Natural killer cell (primary cell): ENCODE results near the gene ECE1. TPM values are rescaled to one million over a fixed set of nuclear protein-coding genes. Genes with fewer than 3 reads are reported as not detected.
"Not testable (repeated sequence)": the region's sequence is repeated elsewhere in the genome, so short reads cannot be mapped to it uniquely, and the experiment has no call there.

ENCODE experiments used
- ATAC-seq, 3 donors: fragments of 150-1000 bp in 2 of 3; fragments of 200-7000 bp in 1 of 3; cut with Tn5 transposase; 1 replicate in 1 of 3; 2 replicates in 2 of 3; pipeline ENCODE4 v1.10.0; 2021; ENCODE audit warnings: mild to moderate bottlenecking in 2 of 3, moderate library complexity in 2 of 3
- DNase-seq, 2 donors: peaks; one replicate each; pipeline versions ENCODE4 v3.0.0 to v3.0.0-alpha.2; 2013 to 2021; ENCODE audit warnings: mixed read lengths in 1 of 2
- H3K27ac ChIP-seq: one replicate; pipeline ENCODE4 v1.5.1; 2013; ENCODE audit warnings: mild to moderate bottlenecking, low read length
- H3K27me3 ChIP-seq: one replicate; pipeline ENCODE4 v1.6.1; 2013; ENCODE audit warnings: low read length; ENCODE audit not compliant: control insufficient read depth, insufficient read depth
- H3K36me3 ChIP-seq: one replicate; pipeline ENCODE4 v1.6.1; 2013; ENCODE audit warnings: low read length; ENCODE audit not compliant: control insufficient read depth, insufficient read depth
- H3K4me1 ChIP-seq: one replicate; pipeline ENCODE4 v1.6.1; 2013; ENCODE audit warnings: low read length; ENCODE audit not compliant: control insufficient read depth, insufficient read depth
- H3K4me3 ChIP-seq: one replicate; pipeline ENCODE4 v1.5.1; 2013; ENCODE audit warnings: low read length
- H3K9me3 ChIP-seq: one replicate; pipeline ENCODE4 v1.6.1; 2013; ENCODE audit warnings: low read length; ENCODE audit not compliant: control insufficient read depth, insufficient read depth
- H3K27ac Mint-ChIP-seq, 2 donors: one replicate each; pipeline ENCODE4 v1.8.0; 2022; ENCODE audit warnings: mild to moderate bottlenecking in 2 of 2, mixed read lengths in 2 of 2, moderate library complexity in 1 of 2
- H3K27me3 Mint-ChIP-seq, 2 donors: one replicate each; pipeline ENCODE4 v1.8.0; 2022; ENCODE audit warnings: low read depth in 2 of 2, mixed read lengths in 2 of 2
- H3K36me3 Mint-ChIP-seq: one replicate; pipeline ENCODE4 v1.8.0; 2022; ENCODE audit warnings: mixed read lengths
- H3K4me1 Mint-ChIP-seq, 2 donors: one replicate each; pipeline ENCODE4 v1.8.0; 2022; ENCODE audit warnings: mixed read lengths in 2 of 2
- H3K4me3 Mint-ChIP-seq: one replicate; pipeline ENCODE4 v1.8.0; 2022; ENCODE audit warnings: mild to moderate bottlenecking, moderate library complexity, mixed read lengths
- H3K9me3 Mint-ChIP-seq, 2 donors: one replicate each; pipeline ENCODE4 v1.8.0; 2022; ENCODE audit warnings: mixed read lengths in 2 of 2
- WGBS: methylation state at CpG from one replicate; pipeline ENCODE4 v1.1.7; 2013; ENCODE audit warnings: missing lambda C conversion rate; ENCODE audit not compliant: insufficient coverage; 5-methylcytosine and 5-hydroxymethylcytosine counted together
- intact Hi-C: fragments of 100-400 bp; cut with micrococcal nuclease; formaldehyde crosslinking; loops from one replicate; pipeline ENCODE4 v1.14.2; 2022
- total RNA-seq, 4 donors: library from RNA; stranded (reverse); fragments of 120-200 nt in 1 of 4; gene quantifications; one replicate each; pipeline versions ENCODE4 v1.2.3 to v1.2.4, GENCODE V29; 2013 to 2022
- TF ChIP-seq, protein P1 (sequence below): fragments of 200-600 bp; IDR thresholded peaks from one replicate; pipeline ENCODE4 v1.8.0; 2022; ENCODE audit warnings: antibody characterized with exemption

ECE1 gene
- total RNA-seq, 3 donors from 2014 or later (not counting 1 experiment from before 2014, with no cell fraction given), result 47.2 to 70.1 (median 50.7) TPM

GRCh38 chr1:21192871-21193270, 97.4 kb downstream of the ECE1 start:
- Histone ChIP-seq H3K27ac (no peak overlapping the region), H3K4me3 (no peak overlapping the region), H3K9me3 (no peaks in the 10 kb centered on the region), H3K27me3 (no peaks in the 10 kb centered on the region), H3K36me3 (no peaks in the 10 kb centered on the region), H3K4me1 (peaks cover 19% of the 10 kb centered on the region)
- no peak for ATAC-seq
- H3K27me3 Mint-ChIP-seq, result peaks cover 0 to 5% of the 10 kb centered on the region in 2 donors
- no peak for DNase-seq
- no peaks in the 10 kb centered on the region for H3K9me3 Mint-ChIP-seq
- TF ChIP-seq, protein P1, sequence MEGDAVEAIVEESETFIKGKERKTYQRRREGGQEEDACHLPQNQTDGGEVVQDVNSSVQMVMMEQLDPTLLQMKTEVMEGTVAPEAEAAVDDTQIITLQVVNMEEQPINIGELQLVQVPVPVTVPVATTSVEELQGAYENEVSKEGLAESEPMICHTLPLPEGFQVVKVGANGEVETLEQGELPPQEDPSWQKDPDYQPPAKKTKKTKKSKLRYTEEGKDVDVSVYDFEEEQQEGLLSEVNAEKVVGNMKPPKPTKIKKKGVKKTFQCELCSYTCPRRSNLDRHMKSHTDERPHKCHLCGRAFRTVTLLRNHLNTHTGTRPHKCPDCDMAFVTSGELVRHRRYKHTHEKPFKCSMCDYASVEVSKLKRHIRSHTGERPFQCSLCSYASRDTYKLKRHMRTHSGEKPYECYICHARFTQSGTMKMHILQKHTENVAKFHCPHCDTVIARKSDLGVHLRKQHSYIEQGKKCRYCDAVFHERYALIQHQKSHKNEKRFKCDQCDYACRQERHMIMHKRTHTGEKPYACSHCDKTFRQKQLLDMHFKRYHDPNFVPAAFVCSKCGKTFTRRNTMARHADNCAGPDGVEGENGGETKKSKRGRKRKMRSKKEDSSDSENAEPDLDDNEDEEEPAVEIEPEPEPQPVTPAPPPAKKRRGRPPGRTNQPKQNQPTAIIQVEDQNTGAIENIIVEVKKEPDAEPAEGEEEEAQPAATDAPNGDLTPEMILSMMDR, result no peak
- no peaks in the 10 kb centered on the region for H3K36me3 Mint-ChIP-seq
- intact Hi-C loops, result loop anchor here (10.0 kb wide), 1 partner anchor 258 kb away; no protein-coding TSS in a partner anchor
- H3K4me1 Mint-ChIP-seq, result peaks cover 33 to 53% of the 10 kb centered on the region in 2 donors
- WGBS, result 100% methylated on average over 3 of the region's 4 CpGs
- H3K27ac Mint-ChIP-seq, result peak overlapping the region; percentile 34 to 54
- H3K4me3 Mint-ChIP-seq, result no peak overlapping the region

DNA sequence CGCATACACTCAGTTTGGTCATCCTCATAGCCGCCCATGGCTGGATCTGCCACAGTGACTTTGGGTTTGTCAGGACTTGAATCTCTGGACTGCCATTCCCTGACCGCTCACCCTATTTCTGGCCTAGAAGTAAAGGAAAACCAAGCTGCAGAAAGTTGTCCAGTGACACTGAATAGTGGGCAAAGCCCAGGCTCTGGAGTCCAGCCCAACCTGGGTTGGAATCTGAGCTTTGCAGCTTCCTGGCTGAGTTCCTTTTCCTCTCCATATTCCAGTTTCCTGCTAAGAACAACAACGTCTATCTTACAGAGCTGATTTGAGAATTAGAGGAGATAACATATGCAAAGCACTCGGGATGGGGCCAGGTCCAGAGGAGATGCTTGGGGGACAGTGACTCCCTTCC, 98.0 kb downstream of the ECE1 start:
- H3K27ac Mint-ChIP-seq, result peak overlapping the region in 1 of 2 donors; percentile 54
- Histone ChIP-seq H3K4me1 (peaks cover 19% of the 10 kb centered on the region), H3K9me3 (no peaks in the 10 kb centered on the region), H3K27me3 (no peaks in the 10 kb centered on the region), H3K27ac (no peak overlapping the region), H3K36me3 (no peaks in the 10 kb centered on the region), H3K4me3 (no peak overlapping the region)
- TF ChIP-seq, protein P1, result no peak
- peaks cover 33 to 56% of the 10 kb centered on the region in 2 donors for H3K4me1 Mint-ChIP-seq
- DNase-seq (no peak), ATAC-seq (no peak)
- H3K4me3 Mint-ChIP-seq, result no peak overlapping the region
- H3K9me3 Mint-ChIP-seq, result no peaks in the 10 kb centered on the region
- no peaks in the 10 kb centered on the region for H3K36me3 Mint-ChIP-seq
- H3K27me3 Mint-ChIP-seq, result peaks cover 0 to 5% of the 10 kb centered on the region in 2 donors
- intact Hi-C loops, result loop anchor here (10.0 kb wide), 1 partner anchor 257 kb away; no protein-coding TSS in a partner anchor
- 93% methylated on average over 4 of the region's 5 CpGs for WGBS

DNA sequence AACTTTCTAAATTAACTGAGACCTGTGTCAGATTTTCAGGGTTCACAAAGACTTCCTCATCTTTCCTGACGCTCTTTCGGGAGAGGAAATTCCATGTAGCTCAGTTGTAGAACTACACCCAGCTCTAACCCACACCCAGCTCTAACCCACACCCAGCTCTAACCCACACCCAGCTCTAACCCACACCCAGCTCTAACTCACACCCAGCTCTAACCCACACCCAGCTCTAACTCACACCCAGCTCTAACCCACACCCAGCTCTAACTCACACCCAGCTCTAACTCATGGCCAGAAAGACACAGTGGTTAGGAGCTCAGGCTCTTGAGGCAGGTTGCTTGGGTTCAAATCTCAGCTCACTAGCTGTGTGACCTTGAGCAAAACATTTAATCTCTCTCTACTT, 99.5 kb downstream of the ECE1 start:
- H3K36me3 Mint-ChIP-seq, H3K4me3 ChIP-seq, H3K9me3 Mint-ChIP-seq, DNase-seq, H3K36me3 ChIP-seq, H3K27me3 ChIP-seq, H3K27ac ChIP-seq, H3K27me3 Mint-ChIP-seq, H3K9me3 ChIP-seq: not testable (repeated sequence)
- H3K27ac Mint-ChIP-seq, result peak overlapping the region; percentile 67 to 72
- intact Hi-C loops, result loop anchor here (10.0 kb wide), 1 partner anchor 256 kb away; no protein-coding TSS in a partner anchor
- H3K4me3 Mint-ChIP-seq, result peak overlapping the region; percentile 68
- 28% methylated on average over 2 of the region's 2 CpGs for WGBS
- peaks cover 33 to 56% of the 10 kb centered on the region in 2 donors for H3K4me1 Mint-ChIP-seq
- peaks cover 19% of the 10 kb centered on the region for H3K4me1 ChIP-seq
- peak in 2 of 3 donors; percentile 62 to 72 for ATAC-seq

- TF ChIP-seq, protein P1, result no peak
- H3K4me1 Mint-ChIP-seq, result peaks cover 30 to 53% of the 10 kb centered on the region in 2 donors
- no peaks in the 10 kb centered on the region for H3K9me3 Mint-ChIP-seq
- Histone ChIP-seq H3K27me3 (no peaks in the 10 kb centered on the region), H3K4me1 (peaks cover 17% of the 10 kb centered on the region), H3K9me3 (no peaks in the 10 kb centered on the region), H3K27ac (no peak overlapping the region), H3K4me3 (no peak overlapping the region), H3K36me3 (no peaks in the 10 kb centered on the region)
- peak overlapping the region; percentile 30 for H3K4me3 Mint-ChIP-seq
- intact Hi-C loops, result loop anchor here (10.0 kb wide), 1 partner anchor 255 kb away; no protein-coding TSS in a partner anchor
- ATAC-seq (no peak), DNase-seq (no peak)
- H3K27me3 Mint-ChIP-seq, result no peaks in the 10 kb centered on the region
- 89% methylated on average over 1 of the region's 1 CpG for WGBS
- peak overlapping the region; percentile 43 to 72 for H3K27ac Mint-ChIP-seq
- no peaks in the 10 kb centered on the region for H3K36me3 Mint-ChIP-seq
Measured at GRCh38 chr1:21189906-21190500, 100.3 kb downstream of the ECE1 start.
